Measurements from ENCODE around the gene ZFHX3.

DNA sequence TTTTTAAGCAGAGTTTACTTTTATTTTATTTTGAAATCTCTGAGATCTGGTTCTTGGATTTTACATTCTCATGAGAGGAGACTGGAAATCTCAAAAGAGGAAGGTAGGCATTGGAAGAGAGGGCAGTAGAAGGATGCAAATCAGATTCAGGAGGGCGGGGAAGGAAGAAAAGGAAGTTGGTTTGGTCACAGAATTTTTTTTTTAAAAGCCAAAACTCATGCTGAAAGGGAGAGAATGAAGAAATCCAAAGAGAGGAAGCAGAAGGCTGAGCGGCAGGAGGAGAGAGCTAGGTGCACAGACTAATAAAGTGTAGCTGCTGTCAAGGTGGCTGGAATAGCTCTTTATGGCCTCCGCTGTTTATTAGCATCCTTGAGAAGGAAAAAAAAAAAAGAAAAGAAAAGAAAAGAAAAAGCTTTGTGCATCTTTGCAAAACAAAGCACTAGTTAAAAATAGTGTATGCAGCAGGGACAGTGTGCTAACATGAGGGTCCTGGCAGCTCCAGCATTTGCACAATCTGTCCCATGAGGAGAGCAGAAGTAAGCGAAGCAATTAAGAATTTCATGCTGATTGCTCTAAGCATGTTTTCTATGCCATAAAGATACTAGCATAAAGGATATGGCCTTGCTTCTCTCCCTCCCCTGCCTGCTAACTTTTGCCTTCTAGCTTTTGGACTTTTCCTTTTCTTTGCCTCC, 194.2 kb downstream of the ZFHX3 start:
- TF ChIP-seq, protein P1, sequence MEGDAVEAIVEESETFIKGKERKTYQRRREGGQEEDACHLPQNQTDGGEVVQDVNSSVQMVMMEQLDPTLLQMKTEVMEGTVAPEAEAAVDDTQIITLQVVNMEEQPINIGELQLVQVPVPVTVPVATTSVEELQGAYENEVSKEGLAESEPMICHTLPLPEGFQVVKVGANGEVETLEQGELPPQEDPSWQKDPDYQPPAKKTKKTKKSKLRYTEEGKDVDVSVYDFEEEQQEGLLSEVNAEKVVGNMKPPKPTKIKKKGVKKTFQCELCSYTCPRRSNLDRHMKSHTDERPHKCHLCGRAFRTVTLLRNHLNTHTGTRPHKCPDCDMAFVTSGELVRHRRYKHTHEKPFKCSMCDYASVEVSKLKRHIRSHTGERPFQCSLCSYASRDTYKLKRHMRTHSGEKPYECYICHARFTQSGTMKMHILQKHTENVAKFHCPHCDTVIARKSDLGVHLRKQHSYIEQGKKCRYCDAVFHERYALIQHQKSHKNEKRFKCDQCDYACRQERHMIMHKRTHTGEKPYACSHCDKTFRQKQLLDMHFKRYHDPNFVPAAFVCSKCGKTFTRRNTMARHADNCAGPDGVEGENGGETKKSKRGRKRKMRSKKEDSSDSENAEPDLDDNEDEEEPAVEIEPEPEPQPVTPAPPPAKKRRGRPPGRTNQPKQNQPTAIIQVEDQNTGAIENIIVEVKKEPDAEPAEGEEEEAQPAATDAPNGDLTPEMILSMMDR (conservative IDR thresholded peaks at IDR 0.05) = no peak
- TF ChIP-seq ZFX (IDR thresholded peaks at IDR 0.05) = no peak

Measured in C4-2B (cell line).